ENCODE results near the gene GJB1. TPM values are rescaled to one million over a fixed set of nuclear protein-coding genes. Genes with fewer than 3 reads are reported as not detected.

GJB1 gene
- 0.39 TPM in 1 of 2 replicates, not detected in the other for total RNA-seq

- intact Hi-C loops (cut with micrococcal nuclease), result no loop called here
Observed at GRCh38 chrX:71222929-71223328, at the start of gene GJB1. Gene GJB1 (plus strand): TSS chrX:71223224. CDS start chrX:71223708, 484 bp downstream.

DNA sequence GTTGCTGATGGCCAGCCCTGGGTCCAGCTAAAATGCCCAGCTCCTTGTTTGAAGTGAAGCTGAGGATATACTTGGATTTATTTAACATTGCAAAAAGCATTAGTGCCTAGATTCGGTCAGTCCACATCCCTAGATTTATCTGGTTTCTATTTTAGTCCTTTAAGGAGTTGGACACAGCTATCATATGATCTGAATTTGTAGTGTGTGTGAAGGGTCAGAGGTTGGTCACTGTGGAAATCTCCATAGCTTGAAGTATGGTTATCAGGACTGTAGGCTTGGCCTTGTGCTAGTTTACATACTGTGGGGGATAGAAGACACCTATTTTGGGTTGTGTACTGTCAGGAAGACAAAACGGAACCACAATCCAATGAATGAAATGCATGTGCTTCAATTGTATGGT lies 49.6 kb upstream of the GJB1 start:
- intact Hi-C loops (cut with micrococcal nuclease), result no loop called here

- intact Hi-C loops (cut with micrococcal nuclease), result no loop called here
Observed at GRCh38 chrX:71174795-71175194, 48.2 kb upstream of the GJB1 start.

GRCh38 chrX:71175531-71175930 lies 47.5 kb upstream of the GJB1 start:
- intact Hi-C loops (cut with micrococcal nuclease), result no loop called here

DNA sequence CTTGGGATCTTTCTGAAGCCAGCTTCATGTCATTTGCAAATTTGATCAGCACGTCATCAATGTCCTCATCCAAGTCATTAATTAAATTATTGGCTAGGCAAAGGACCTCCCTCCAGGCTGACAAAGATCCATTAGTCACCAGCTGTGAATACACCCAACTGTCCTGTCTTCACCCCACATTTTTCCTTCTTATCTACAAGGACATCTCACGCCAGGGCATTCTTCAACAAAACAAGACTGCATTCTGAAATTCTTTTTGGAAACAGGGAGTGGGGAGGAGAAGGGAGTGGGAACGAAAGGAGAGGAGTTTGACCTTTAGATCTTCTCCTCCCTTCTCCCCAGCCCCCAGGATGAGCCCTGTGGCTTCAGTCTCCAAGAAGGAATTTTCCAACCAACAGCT lies 45.7 kb upstream of the GJB1 start:
- intact Hi-C loops (cut with micrococcal nuclease), result no loop called here

GRCh38 chrX:71178908-71179307 lies 44.1 kb upstream of the GJB1 start:
- intact Hi-C loops (cut with micrococcal nuclease), result loop anchor here (1.0 kb wide), 2 partner anchors 81 to 209 kb away; no protein-coding TSS in a partner anchor

DNA sequence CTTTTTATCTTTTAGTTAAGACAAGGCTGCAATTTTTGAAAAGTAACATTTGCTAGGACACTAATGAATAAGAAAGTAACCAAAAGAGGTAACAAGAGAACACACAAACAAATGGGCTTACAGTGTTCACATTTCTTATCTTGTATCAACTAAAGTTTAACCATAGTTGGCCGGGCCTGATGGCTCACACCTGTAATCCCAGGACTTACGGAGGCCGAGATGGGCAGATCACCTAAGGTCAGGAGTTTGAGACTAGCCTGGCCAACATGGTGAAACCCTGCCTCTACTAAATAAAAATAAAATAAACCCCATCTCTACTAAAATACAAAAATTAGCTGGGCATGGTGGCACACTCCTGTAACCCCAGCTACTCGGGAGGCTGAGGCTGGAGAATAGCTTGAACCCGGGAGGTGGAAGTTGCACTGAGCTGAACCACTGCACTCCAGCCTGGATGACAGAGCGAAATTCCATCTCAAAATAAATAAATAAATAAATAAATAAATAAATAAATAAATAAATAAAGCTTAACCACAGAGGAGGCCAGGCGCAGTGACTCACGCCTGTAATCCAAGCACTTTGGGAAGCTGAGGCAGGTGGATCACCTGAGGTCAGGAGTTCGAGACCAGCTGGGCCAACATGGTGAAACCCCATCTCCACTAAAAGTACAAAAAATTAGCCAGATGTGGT lies 42.3 kb upstream of the GJB1 start:
- intact Hi-C loops (cut with micrococcal nuclease), result loop anchor here (1.0 to 10.0 kb wide), 4 partner anchors 73 to 726 kb away; partner anchors contain the start of genes NONO and OGT

DNA sequence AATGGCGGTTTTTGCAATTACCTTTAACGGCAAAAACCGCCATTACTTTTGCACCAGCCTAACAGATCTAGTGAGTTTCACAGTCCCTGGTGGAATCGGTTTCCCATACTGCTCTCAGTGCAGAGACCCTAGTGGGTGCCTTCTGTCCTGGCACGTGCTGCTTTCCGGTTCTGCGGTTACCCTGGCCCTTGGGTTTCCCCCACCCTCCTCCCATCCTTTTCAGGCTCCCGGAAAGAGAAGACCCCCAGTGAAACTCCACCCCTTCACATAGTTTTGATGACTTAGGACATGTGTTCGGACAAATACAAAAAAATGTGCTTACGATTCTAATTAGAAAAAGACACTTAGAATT lies 41.5 kb upstream of the GJB1 start:
- intact Hi-C loops (cut with micrococcal nuclease), result loop anchor here (1.0 to 10.0 kb wide), 4 partner anchors 72 to 727 kb away; partner anchors contain the start of genes NONO and OGT

- intact Hi-C loops (cut with micrococcal nuclease), result loop anchor here (1.0 to 10.0 kb wide), 7 partner anchors 14 to 727 kb away; partner anchors contain the start of genes NONO, OGT, SNX12 and TAF1
Observed at GRCh38 chrX:71181910-71182799, 40.9 kb upstream of the GJB1 start.

DNA sequence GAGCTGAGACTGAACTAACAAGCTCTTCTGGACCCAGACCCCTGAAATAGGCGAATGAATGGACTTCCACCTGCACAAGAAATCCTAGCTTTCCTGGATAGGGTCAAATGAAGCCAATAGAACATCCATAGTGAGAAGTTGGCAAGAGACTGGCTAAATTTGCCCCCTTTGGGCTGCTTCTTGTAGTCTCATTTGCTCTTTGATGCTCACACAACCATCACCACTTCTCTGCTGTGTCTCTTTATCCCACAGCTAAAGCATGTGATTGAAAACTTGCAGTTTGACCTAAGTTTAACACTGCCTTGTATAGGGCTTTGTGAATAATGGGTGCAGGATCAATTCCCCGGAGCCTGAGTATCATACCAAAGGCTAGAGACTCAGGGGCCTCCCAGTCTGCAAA lies 40.2 kb upstream of the GJB1 start:
- intact Hi-C loops (cut with micrococcal nuclease), result loop anchor here (1.0 to 10.0 kb wide), 6 partner anchors 13 to 728 kb away; partner anchors contain the start of genes NONO, OGT, SNX12 and TAF1

- intact Hi-C loops (cut with micrococcal nuclease), result loop anchor here (5.0 to 10.0 kb wide), 3 partner anchors 99 to 729 kb away; partner anchors contain the start of genes NONO and OGT
Observed at GRCh38 chrX:71183341-71183740, 39.7 kb upstream of the GJB1 start.

- intact Hi-C loops (cut with micrococcal nuclease), result loop anchor here (5.0 to 10.0 kb wide), 3 partner anchors 98 to 729 kb away; partner anchors contain the start of genes NONO and OGT
Observed at GRCh38 chrX:71184092-71184491, 38.9 kb upstream of the GJB1 start.

- intact Hi-C loops (cut with micrococcal nuclease), result loop anchor here (5.0 to 10.0 kb wide), 3 partner anchors 97 to 730 kb away; partner anchors contain the start of genes NONO and OGT
Observed at GRCh38 chrX:71184803-71185495, 38.1 kb upstream of the GJB1 start.

GRCh38 chrX:71191248-71191647 lies 31.8 kb upstream of the GJB1 start:
- intact Hi-C loops (cut with micrococcal nuclease), result no loop called here

GRCh38 chrX:71195964-71196649 lies 26.9 kb upstream of the GJB1 start:
- intact Hi-C loops (cut with micrococcal nuclease), result loop anchor here (1.0 to 5.0 kb wide), 3 partner anchors 14 to 87 kb away; partner anchors contain the start of genes NONO and ZMYM3

- intact Hi-C loops (cut with micrococcal nuclease), result loop anchor here (5.0 kb wide), 1 partner anchor 54 kb away; the partner anchor contains the start of gene ZMYM3
Observed at GRCh38 chrX:71198066-71198465, 25.0 kb upstream of the GJB1 start.

GRCh38 chrX:71199252-71200008 lies 23.6 kb upstream of the GJB1 start:
- intact Hi-C loops (cut with micrococcal nuclease), result loop anchor here (5.0 kb wide), 1 partner anchor 53 kb away; the partner anchor contains the start of gene ZMYM3

GRCh38 chrX:71210816-71211215 lies 12.2 kb upstream of the GJB1 start:
- intact Hi-C loops (cut with micrococcal nuclease), result no loop called here

DNA sequence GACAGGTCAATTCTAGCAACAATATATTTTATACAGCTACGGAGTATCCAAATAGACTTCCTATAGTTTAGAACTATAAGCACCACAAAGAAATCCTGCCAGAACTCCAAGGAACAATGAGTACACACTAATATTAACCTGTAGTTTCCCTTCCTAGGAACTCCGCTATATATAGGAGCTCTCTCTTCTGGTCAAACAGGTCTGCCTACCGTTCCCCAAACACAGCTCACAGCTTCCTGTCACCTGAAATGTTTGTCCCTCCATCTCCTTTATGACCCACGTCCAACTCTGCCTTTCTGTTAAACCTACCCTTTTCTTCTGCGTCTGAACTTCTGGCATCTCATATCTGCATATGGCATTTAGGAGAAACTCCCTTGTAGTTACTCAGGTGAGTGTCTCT lies 10.5 kb upstream of the GJB1 start:
- intact Hi-C loops (cut with micrococcal nuclease), result no loop called here

GRCh38 chrX:71214152-71214551 lies 8.9 kb upstream of the GJB1 start:
- intact Hi-C loops (cut with micrococcal nuclease), result no loop called here
